ENCODE results near the gene NR3C1.

Gene NR3C1

DNA sequence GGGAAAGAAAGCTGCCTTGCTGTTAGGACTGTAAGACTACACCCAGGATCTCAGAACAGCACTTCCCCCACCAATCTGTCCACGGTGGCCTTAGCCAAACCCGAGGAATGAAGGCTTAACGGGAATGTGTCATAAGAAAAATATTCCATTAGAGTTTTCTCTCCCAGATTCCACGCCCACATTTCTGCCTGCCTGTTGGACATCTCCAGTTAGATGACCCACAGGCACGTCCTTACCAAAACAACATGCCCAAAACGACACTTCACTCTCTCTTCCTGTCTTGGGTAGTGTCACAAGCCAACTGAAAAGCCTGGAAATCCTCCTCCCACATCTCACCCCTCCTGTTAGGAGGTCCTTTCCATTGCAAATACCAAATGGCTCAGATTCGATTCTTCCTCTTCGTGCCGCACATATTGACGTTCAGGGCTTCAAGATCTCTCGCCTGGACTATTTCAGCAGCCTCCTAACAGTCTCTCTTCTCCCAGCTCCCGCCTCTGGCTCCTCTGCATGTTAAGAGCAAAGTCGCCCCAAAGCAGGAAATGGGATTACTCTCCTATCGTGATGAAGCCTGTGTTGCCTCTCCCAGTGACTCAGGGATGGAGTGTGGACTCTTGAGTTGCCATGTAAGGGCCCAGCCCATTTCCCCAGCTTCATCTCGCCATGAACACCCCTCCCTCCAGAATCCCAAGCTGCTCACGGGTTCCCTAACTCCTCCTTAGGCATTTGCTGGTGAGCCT is 159.3 kb downstream of the NR3C1 start:
- TF ChIP-seq JUND (IDR thresholded peaks at IDR 0.05; ENCODE audit: low read depth), result no peak
- peak in 1 of 2 experiments; percentile 55 for DNase-seq (ENCODE audit: low read depth in 1 of 2, low spot score in 1 of 2)
- in situ Hi-C loops (cut with HindIII; ENCODE audit: low pct_unique_long_range_greater_than_20kb, low sequenced_read_pairs), result no loop called here

DNA sequence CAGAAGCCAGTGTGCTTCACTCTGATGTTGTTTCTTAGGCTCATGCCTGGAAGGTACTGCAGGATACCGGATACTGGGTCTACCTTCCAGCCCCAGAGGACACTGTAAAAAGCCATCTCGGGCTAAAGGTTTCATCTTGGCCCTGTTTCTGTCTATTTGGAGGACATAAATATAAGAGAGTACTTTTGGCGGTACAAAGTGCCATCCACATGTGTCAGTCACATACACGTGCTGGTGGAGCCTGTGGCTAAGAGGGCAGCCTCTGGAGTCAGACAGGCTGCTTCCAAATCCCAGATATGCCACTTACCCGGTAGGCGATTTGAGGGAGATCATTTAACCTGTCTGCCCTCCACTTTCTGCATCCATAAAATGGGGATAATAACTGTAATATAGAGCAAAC is 160.4 kb downstream of the NR3C1 start:
- no peak for TF ChIP-seq JUND (IDR thresholded peaks at IDR 0.05; ENCODE audit: low read depth)
- in situ Hi-C loops (cut with HindIII; ENCODE audit: low pct_unique_long_range_greater_than_20kb, low sequenced_read_pairs), result no loop called here
- no peak for DNase-seq (ENCODE audit: low read depth in 1 of 2, low spot score in 1 of 2)

DNA sequence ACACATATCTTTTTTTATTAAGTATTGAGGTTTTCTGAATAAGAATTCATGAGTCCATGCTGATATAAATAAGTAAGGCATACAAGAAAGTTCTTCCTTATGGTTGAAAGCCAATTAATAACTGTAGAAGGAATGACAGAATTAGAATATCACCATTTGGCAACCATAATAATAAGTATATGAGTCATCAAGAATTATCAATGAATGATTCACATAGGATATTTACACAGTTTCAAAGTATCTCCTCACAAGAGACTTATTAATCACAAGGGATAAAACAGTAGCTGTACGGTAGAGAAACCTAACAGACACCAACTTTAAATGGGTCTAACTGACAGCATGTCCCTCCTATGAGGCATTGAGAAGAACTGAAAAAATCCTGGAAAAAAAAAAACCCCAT is 161.6 kb downstream of the NR3C1 start:
- in situ Hi-C loops (cut with HindIII; ENCODE audit: low pct_unique_long_range_greater_than_20kb, low sequenced_read_pairs), result no loop called here
- TF ChIP-seq JUND (IDR thresholded peaks at IDR 0.05; ENCODE audit: low read depth), result no peak
- DNase-seq (ENCODE audit: low read depth in 1 of 2, low spot score in 1 of 2), result no peak

DNA sequence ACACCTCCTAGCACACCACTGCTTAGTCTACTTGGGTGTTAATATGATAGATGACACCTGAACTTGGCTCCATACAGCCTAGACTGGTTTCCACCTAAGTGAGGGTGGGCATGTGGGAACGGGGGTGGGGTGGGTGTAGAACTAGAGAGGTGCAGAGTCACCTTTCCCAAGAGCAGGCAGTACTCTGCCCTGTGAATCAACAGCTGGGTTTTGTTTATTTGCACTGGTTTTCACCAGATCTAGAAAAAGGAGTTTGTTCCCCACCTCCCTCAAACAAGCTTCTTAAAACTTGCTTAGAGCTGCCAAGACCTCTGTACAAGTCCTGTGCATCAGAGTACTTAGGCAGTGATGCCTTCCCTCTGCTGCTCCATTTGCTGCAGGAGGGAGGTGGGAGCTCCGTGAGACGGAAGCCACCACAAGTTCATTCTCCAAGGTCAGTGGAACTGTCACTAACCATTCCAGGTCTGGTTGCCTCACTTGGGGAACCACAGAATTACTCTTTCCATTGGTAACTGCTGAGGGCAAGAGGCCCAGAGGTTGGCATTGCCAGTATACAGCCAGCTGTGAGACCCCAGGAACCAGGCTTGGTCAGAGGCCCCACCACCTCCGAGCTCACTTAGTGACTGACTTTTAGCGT is 163.5 kb downstream of the NR3C1 start:
- no peak for DNase-seq (ENCODE audit: low read depth in 1 of 2, low spot score in 1 of 2)
- in situ Hi-C loops (cut with HindIII; ENCODE audit: low pct_unique_long_range_greater_than_20kb, low sequenced_read_pairs), result no loop called here
- no peak for TF ChIP-seq JUND (IDR thresholded peaks at IDR 0.05; ENCODE audit: low read depth)

DNA sequence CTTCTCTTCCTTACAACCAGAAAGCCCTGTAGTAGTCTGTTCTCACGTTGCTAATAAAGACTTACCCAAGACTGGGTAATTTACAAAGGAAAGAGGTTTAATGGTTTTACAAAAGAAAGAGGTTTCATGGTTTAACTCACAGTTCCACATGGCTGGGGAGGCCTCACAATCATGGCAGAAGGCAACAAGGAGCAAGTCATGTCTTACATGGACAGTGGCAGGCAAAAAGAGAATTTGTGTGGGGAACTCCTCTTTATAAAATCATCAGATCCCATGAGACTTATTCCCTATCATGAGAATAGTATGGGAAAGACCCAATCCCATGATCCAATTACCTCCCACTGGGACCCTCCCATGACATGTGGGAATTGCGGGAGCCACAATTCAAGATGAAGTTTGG is 164.9 kb downstream of the NR3C1 start:
- in situ Hi-C loops (cut with HindIII; ENCODE audit: low pct_unique_long_range_greater_than_20kb, low sequenced_read_pairs), result no loop called here
- no peak for TF ChIP-seq JUND (IDR thresholded peaks at IDR 0.05; ENCODE audit: low read depth)
- DNase-seq (ENCODE audit: low read depth in 1 of 2, low spot score in 1 of 2), result no peak

DNA sequence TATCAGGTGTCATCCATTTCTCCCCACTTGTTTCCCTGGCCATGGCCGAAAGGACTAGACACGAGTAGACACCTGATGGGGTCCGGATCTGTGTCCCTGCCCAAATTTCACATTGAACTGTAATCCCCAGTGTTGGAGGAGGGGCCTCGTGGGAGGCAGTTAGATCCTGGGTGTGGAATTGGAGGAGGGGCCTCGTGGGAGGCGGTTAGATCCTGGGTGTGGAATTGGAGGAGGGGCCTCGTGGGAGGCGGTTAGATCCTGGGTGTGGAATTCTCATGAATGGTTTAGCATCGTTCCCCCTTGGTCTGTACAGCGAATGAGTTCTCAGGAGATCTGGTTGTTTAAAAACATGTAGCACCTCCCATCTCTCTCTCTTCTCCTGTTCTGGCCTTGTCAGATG is 165.8 kb downstream of the NR3C1 start:
- no peak for DNase-seq (ENCODE audit: low read depth in 1 of 2, low spot score in 1 of 2)
- TF ChIP-seq JUND (IDR thresholded peaks at IDR 0.05; ENCODE audit: low read depth), result no peak
- in situ Hi-C loops (cut with HindIII; ENCODE audit: low pct_unique_long_range_greater_than_20kb, low sequenced_read_pairs), result no loop called here

DNA sequence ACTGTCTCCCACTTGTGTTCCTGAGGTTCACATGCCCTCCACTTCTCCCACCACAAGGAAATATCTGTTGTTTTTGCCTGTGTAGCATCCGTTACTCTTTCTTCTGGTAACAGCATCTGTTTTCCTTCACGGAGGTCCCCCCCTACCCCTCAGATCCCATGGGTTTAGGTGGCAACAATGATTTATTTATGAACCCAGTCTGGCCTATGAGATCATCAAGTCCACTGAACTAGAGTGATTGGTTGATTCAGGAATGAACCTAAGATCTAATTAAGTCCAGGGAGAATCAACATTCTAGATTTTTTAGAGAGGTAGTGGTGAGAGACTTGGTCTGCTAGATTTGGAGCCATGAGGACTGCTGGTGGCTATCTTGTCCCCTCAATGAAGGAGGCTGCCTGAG is 166.8 kb downstream of the NR3C1 start:
- no peak for TF ChIP-seq JUND (IDR thresholded peaks at IDR 0.05; ENCODE audit: low read depth)
- in situ Hi-C loops (cut with HindIII; ENCODE audit: low pct_unique_long_range_greater_than_20kb, low sequenced_read_pairs), result no loop called here

DNA sequence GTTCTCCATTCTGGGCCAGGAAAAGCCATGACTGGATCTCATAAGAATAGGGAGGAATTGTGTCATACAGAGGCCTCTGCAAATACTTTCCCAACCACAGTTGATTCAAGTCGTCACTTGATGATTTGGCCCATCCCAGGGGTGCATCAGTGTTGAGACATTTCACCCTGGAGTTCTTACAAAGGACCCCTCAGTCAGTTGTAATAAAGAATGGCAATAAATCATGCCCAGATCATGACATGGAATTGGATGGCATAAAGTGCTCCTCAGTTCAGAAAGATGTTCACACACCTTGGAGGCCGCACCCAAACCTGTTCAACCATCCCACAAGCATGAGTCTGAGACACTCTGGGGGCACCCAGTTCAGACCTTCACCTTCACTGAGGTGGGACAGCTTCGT is 168.1 kb downstream of the NR3C1 start:
- TF ChIP-seq JUND (IDR thresholded peaks at IDR 0.05; ENCODE audit: low read depth), result no peak
- no peak for DNase-seq (ENCODE audit: low read depth in 1 of 2, low spot score in 1 of 2)
- in situ Hi-C loops (cut with HindIII; ENCODE audit: low pct_unique_long_range_greater_than_20kb, low sequenced_read_pairs), result no loop called here

More for the DNA sequence above, 166.8 kb downstream of the NR3C1 start:
- DNase-seq (ENCODE audit: low read depth in 1 of 2, low spot score in 1 of 2), result no peak

DNA sequence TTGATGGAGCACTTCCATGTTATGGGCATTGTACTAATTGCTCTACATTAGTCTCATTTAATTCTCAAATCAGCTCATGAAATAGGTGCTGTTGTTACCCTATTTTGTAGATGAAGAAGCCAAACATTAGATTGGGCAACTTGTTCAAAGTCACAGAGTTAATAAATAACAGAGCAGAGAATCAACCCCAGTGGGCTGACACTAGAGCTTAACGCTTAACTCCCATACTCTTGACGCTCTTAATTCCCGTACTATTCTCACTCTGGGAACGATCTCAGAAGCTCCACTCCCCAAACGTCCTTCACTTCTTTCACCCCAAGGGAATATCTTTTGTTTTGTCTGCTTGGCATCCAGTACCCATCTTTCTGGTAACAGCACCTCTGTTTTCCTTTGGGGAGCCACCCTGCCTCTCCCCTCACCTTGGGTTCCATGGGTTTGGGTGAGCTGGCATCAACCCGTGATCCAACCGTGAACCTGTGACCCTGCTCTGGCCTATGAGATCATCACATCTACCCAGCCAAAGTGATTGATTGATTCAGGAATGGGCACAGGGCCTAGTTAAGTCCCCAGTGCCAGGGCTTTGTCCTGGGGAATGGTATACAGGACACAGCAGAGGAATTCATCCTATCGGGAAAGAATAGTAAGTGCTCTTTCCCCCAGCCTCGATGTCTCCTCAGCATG is 169.2 kb downstream of the NR3C1 start:
- no peak for TF ChIP-seq JUND (IDR thresholded peaks at IDR 0.05; ENCODE audit: low read depth)
- DNase-seq (ENCODE audit: low read depth in 1 of 2, low spot score in 1 of 2), result no peak
- in situ Hi-C loops (cut with HindIII; ENCODE audit: low pct_unique_long_range_greater_than_20kb, low sequenced_read_pairs), result no loop called here

DNA sequence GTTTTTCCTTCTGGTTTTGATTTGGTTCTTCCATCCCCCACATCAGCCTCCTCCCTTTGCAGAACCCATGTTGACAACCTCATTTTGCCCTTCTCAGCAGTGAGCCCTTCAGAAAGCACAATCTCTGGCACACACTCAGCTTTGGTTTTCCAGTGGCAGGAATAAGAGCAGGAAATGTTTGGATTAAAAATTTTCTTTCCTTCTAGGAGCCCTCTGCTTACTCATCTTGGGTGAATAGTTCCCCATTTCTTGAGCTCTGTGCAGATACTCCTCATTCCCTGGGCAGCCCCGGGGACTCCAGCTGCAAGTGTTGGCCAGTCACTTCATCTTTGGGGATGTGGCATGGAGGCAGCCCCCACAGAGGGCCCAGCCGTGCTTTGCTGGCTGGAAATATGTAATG is 170.5 kb downstream of the NR3C1 start:
- DNase-seq (ENCODE audit: low read depth in 1 of 2, low spot score in 1 of 2), result no peak
- TF ChIP-seq JUND (IDR thresholded peaks at IDR 0.05; ENCODE audit: low read depth), result no peak
- in situ Hi-C loops (cut with HindIII; ENCODE audit: low pct_unique_long_range_greater_than_20kb, low sequenced_read_pairs), result no loop called here

DNA sequence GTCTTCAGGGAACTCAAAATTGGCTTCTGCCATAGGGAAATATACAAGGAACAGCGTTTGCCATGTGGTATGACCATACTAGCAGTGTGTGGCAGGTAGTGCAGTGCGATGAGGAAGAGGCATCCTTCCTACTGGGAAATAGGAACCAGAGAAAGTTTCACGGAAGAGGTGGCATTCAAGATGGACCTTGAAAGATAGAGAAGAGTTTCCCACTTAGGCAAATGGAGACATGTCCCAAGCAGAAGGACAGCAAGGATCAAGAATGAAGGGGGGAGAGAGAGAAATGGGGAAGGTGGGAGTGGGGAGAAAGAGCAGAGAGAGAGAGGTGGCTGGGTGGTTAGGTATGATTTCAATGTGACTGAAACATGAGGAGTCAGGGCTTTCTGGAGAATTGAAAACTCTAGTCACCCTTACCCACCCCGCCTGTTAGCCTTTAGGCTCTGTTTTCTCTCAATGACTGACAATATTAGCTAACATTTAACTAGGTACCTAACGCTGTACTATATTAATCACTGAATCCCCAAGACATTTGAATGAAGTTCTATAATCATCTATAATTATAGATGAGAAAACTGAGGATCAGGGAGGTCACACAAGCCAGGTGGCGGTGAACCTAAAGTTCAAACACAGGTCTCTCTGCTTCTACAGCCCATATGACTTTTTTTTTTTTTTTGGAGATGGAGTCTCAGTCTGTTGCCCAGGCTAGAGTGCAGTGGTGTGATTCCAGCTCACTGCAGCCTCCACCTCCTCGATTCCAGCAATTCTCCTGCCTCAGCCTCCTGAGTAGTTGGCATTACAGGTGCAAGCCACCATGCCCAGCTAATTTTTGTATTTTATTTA is 171.3 kb downstream of the NR3C1 start:
- in situ Hi-C loops (cut with HindIII; ENCODE audit: low pct_unique_long_range_greater_than_20kb, low sequenced_read_pairs), result no loop called here
- no peak for DNase-seq (ENCODE audit: low read depth in 1 of 2, low spot score in 1 of 2)
- no peak for TF ChIP-seq JUND (IDR thresholded peaks at IDR 0.05; ENCODE audit: low read depth)

DNA sequence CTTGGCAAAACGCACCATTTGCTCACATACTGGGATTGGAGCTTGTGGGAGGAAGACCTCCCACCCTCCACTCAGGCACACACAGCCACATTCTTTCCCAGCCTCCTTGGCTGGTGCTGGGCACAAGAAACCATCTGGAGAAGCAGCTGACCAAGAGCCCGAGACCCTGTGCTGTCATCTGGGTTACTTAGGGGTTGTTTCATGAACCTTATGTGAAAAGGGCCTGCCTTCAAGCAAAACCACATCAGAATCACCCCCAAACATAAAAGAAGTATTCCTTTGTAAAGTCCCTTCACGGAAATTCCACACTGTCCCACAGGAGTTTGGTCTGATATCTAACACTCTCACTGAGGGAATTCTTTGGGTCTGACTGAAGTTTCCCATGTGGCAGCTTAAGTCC is 172.1 kb downstream of the NR3C1 start:
- in situ Hi-C loops (cut with HindIII; ENCODE audit: low pct_unique_long_range_greater_than_20kb, low sequenced_read_pairs), result no loop called here
- DNase-seq (ENCODE audit: low read depth in 1 of 2, low spot score in 1 of 2), result no peak
- no peak for TF ChIP-seq JUND (IDR thresholded peaks at IDR 0.05; ENCODE audit: low read depth)

DNA sequence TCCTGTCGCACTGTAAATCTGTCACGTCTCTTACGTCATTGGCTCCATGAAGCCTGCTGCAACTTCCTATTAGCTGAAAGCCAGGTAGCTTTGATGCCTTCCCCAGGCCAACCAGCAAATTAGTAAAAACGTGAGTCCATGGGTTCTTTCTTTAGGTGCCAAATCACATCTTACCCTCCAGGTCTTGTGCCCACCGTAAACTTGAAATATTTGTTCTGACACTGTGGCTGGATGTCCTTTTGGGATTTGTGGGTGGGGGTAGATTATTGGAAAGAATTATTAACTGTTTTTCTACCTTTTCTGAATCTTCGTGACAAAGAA is 172.8 kb downstream of the NR3C1 start:
- no peak for DNase-seq (ENCODE audit: low read depth in 1 of 2, low spot score in 1 of 2)
- in situ Hi-C loops (cut with HindIII; ENCODE audit: low pct_unique_long_range_greater_than_20kb, low sequenced_read_pairs), result no loop called here
- no peak for TF ChIP-seq JUND (IDR thresholded peaks at IDR 0.05; ENCODE audit: low read depth)
